Stimulated activated CD8-positive, alpha-beta memory T cell treated with anti-CD3 and anti-CD28 coated beads, Interleukin-15, amount 100 ng/mL, for 1 hour (primary cell): ENCODE results near the gene RTP3.

Experiments used
- DNase-seq: peaks from one replicate; pipeline ENCODE4 v3.0.0-alpha.2; 2020; ENCODE audit warnings: low read depth

The RTP3 gene

GRCh38 chr3:46469680-46470357 lies 28.0 kb upstream of the RTP3 start:
- DNase-seq: no peak

DNA sequence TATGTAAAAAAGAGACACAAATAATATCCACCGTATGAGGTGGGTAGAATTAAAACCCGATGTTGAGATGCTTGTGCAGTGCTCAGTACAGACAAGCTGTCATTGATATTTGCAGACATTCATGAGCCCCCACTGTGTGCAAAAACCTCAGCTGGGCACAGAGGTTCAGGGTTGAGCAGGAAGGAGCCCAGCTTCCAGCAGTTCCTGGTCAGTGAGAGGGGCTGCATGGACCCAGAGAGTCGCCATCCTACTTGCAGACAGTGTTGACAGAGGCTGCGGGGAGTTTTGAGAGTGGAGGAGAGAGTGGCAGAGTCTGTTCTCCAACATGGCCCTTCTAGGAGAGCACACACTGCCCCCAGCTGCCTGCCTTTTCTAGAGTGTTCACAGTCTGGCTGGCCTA lies 26.9 kb upstream of the RTP3 start:
- no peak for DNase-seq

DNA sequence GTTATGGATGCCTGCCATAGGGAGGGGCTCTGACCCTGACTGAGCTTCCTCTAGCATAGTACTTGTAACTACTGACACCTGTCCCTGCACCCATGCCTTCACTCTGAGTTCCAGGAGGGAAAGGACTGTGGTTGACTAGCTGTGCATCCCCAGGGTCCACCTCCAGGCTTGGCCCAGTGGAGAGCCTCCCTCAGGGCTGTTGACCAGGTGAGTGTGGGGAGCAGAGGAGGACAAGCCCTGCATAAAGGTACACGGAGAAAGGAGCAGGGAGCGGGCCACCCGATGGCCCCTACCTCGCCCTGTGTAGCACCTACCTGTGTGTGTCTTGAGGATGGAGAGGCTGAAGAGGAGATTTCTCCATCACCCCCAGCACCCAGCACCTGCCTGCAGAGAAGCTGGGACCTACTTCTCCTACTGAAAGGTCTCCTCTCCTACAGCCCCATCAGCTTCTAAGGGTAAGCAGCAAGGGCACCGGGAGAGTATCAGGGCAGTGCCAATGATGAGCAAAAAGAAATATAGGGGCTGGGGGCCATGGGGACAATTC lies 26.3 kb upstream of the RTP3 start:
- no peak for DNase-seq

DNA sequence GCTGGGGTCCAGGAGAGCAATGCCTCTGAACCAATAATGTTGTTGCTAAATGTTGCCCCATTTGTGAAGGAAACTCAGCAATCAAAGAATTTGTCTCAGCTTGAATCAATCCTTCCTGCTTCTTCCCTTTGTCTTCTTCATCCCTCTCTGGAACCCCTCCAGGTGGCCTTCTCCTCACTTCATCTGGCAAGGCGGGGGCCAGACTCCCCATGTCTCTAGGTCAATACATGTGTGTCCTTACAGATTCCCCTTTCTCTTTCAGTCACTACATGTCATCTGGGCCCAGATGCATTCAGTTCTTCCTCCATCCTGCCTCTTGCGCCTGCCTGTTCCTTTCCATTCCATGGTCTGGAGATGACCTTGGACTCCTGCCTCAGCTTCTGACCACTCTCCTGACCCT lies 25.0 kb upstream of the RTP3 start:
- DNase-seq: no peak

GRCh38 chr3:46477145-46477544 lies 20.6 kb upstream of the RTP3 start:
- DNase-seq: no peak

DNA sequence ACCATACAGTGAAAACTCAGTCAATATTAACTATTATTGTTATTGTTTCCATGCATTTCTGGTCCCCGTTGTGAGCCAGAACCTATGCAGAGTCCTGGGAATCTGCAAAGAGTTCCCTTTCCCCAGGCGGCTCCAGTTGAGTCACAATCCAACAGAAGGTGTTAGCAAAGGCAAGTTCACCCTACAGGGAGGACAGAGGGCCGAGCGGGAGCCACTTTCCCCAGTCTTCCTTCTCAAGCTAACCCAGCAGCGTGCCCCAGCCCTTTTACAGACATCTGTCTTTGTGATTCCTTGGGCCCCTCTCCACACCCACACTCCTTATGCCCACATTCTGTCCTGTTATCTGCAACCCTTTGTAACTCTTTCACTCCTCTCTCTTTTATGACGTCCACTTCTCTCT lies 20.0 kb upstream of the RTP3 start:
- no peak for DNase-seq

GRCh38 chr3:46478341-46478740 lies 19.4 kb upstream of the RTP3 start:
- DNase-seq: no peak

DNA sequence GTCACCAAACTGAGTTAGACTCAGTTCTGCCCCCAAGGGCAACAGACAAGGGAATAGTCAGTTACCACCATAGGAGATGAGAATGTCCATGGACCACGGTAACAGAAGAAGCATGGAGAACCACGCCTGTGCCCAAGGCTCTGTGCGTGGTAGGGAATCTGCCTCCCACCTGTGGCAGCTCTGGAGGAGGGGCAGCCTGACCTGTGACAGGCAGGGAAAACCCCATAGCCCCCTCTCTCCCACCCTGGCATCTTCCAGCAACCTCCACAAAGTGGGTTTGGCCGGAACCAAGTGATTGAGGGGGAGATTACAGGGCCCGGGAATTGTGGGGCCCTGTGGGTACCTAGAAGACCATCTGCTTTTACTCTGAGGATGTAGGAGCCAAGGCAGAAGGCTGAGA lies 18.8 kb upstream of the RTP3 start:
- DNase-seq: no peak

GRCh38 chr3:46479696-46480095 lies 18.1 kb upstream of the RTP3 start:
- DNase-seq: no peak

DNA sequence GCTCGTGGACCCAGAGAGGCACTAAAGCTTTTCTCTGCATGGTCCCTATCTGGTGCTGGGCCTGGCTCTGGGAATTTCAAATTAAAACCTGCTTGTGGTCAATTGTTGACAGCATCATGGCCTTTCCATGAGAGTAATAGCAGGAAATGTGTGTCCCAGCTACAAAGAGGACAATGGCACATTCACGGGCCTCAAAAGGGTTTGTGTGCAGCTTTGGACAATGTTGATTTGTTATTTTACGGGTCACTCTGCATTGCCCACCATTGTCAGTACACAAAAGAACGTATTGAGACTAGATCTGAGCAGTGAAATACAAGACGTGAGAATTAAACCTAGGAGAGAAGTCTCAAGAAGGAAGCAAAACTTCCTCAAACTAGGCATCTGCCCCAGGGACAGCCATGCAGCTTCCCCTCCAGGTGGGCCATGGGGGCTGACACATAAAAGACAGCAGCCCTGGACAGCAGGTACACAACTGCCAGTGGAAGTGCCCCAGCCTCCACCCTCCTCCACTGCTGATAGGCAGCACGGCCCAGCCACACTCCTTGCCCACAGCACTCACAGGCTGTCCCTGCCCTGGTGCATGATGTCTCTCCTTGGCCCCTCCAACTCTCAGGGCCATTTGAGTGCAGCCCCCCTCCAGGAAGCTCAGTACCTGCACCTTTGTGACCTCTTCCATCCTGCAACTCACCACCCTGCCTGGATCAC lies 17.1 kb upstream of the RTP3 start:
- no peak for DNase-seq

GRCh38 chr3:46481636-46482035 lies 16.1 kb upstream of the RTP3 start:
- DNase-seq: no peak

DNA sequence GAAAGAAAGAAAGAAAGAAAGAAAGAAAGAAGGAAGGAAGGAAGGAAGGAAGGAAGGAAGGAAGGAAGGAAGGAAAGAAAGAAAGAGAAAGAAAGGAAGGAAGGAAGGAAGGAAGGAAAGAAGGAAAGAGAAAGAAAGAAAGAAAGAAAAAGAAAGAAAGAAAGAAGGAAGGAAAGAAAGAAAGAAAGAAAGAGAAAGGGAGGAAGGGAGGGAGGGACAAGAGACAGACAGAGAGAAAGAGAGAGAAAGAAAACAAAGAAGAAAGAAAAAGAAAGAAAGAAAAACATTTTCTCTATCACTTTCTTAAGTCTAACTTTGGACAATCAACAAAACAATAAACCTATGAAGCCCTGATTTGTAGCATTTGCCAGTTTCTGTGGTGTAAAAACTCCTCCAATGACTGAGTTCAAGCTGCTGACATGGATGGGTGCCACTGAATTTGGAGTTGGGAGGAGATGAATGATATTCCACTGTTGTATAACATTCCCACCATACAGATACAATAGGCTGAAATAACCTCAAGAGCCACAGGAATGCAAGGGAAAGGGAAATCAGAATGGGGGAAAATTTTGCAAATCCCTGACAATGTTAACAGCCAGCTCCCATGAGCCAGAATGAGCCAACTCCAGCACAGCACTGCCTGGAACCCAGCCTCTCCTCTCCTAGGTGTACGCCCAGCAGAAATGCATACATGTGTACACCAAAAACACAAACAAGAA lies 15.0 kb upstream of the RTP3 start:
- DNase-seq: no peak

DNA sequence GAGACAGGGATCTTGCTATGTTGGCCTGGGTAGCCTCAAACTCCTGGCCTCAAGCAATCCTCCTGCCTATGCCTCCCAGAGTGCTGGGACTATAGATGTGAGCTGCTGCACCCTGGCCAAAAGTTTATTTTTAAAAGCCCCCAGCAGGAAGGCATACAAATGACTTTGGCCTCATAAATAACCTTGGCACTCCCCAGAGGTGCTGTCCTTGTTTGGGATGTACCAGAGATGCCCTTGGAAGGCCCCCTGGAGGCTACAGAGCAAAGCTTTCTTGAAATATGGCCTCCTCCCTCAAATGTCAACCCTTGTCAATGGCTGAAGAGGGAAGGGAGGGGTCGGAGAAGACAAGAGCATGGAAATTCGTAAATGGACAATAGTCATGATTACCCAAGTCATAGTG lies 14.0 kb upstream of the RTP3 start:
- no peak for DNase-seq

DNA sequence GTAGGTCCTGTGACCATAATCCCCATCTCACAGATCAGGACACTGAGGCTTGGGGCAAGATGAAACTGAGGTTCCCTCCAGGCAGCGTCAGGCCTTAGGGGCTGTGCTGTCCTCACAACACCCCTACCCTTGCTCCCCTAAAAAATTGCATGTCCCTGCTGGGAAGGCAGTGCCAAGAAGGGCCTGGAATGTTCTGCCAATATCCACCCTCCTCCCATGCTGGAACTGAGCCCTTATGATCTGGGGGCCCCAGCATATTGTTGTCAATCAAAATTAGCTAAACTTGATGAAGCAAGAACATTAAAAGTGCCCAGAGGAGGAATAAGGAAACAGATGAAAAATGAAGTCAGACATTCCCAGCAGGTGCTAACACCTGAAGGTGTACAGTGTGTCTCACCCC lies 13.4 kb upstream of the RTP3 start:
- no peak for DNase-seq

GRCh38 chr3:46484911-46485778 lies 12.6 kb upstream of the RTP3 start:
- no peak for DNase-seq

DNA sequence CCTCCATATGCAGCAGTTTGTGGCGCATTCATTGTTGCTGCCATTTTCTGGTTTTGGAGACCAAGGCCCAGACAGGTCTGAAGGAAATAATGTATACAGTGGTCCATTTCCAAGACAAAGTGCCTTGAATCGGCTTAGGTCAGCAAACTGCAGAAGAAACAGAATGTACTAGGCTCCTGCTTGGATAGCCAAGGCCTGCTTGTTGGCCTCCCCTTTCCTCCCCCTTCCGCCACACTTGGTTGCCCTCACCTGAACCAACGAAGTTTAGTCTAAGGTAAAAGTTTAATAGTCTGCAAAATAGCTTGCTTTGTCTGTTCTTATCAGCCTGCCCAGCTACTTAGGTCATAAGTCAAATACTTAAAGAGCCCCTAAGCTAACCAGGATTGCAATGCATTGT lies 12.0 kb upstream of the RTP3 start:
- no peak for DNase-seq

- DNase-seq: peak; percentile 94
Measured at GRCh38 chr3:46488735-46489361, 8.9 kb upstream of the RTP3 start.

DNA sequence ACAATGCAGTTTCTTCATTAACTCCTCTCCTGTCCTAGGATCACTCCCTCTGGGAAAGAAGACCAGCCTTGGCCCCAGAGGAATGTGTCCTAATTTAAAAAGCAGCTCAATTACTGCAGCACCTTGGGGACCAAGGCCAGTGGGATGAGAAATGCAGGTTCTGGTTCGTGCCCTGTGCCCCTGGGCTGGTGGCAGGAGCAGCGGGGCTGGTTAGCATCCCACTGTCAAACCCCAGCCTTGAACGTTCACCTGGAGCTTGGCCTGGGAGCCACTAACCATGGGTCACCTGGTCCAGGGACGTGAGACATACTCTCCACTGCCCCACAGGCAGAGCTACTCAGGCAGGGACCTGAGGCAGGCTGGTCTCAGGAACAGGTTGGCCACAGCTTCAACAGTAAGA lies 8.4 kb upstream of the RTP3 start:
- DNase-seq: no peak

DNA sequence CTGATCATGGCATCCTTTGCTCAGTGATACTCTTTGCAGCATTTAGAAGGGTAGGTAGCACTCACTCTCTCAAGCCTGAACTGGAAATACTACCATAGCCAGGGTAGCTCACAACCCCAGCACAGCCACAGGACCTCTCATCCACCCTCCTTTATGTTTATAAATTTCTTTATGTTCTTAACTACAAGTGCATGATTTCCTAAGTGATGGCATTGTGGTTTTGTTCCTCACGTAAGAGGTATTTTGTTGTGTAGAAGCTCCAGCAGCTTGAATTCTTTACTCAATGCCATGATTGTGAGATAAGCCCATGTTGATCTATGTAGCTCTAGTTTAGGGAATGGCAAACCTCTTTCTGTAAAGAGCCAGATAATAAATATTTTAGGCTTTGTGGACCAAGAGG lies 7.9 kb upstream of the RTP3 start:
- no peak for DNase-seq

- DNase-seq: no peak
Measured at GRCh38 chr3:46490338-46491084, 7.3 kb upstream of the RTP3 start.
